Nephron (organoid): ENCODE measurements around the gene SORD.

ENCODE experiments used
- H3K27ac Mint-ChIP-seq, 3 experiments: 2 replicates each; pipeline ENCODE4 v1.8.0; 2020; ENCODE audit warnings: mixed read lengths in 3 of 3, mild to moderate bottlenecking in 2 of 3, moderate library complexity in 1 of 3
- H3K27me3 Mint-ChIP-seq: 2 replicates; pipeline ENCODE4 v1.8.0; 2021; ENCODE audit warnings: low read depth, mild to moderate bottlenecking, moderate library complexity, mixed read lengths
- H3K36me3 Mint-ChIP-seq: 2 replicates; pipeline ENCODE4 v1.8.0; 2020; ENCODE audit warnings: low read depth, mixed read lengths
- H3K4me1 Mint-ChIP-seq: 2 replicates; pipeline ENCODE4 v1.8.0; 2020; ENCODE audit warnings: mixed read lengths
- H3K4me3 Mint-ChIP-seq, 3 experiments: 2 replicates each; pipeline ENCODE4 v1.8.0; 2020; ENCODE audit warnings: mild to moderate bottlenecking in 3 of 3, mixed read lengths in 3 of 3, moderate library complexity in 2 of 3
- H3K9me3 Mint-ChIP-seq: 2 replicates; pipeline ENCODE4 v1.8.0; 2020; ENCODE audit warnings: mixed read lengths
- TF ChIP-seq, protein P1 (sequence below), 3 experiments: fragments of 200-600 bp; sonication (generic); IDR thresholded peaks; one replicate each; pipeline ENCODE4 v1.5.0; 2021; ENCODE audit warnings: antibody characterized with exemption in 3 of 3; ENCODE audit not compliant: unreplicated experiment in 3 of 3

The SORD gene

DNA sequence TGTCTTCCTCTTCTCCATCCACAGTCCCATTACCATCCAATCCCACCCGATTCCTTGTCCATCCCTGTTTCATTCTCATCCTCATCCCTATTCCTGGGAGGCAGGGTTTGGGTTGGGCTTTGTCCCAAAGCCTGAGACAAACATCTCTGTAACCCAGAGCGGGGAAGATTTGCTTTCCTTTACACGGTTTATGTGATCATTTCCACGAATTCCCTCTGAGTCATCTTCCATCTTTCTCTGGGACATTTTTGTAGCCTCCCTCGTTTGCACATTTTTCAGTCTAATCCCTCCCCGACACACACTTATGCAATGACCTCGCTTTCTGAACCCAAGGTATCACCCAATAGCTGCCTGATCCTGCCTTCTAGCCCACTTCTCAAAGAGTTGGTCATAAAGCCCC is 68.2 kb downstream of the SORD start:
- peaks cover 26% of the 10 kb centered on the region for H3K27me3 Mint-ChIP-seq

GRCh38 chr15:45091576-45091975 is 68.6 kb downstream of the SORD start:
- TF ChIP-seq, protein P1, sequence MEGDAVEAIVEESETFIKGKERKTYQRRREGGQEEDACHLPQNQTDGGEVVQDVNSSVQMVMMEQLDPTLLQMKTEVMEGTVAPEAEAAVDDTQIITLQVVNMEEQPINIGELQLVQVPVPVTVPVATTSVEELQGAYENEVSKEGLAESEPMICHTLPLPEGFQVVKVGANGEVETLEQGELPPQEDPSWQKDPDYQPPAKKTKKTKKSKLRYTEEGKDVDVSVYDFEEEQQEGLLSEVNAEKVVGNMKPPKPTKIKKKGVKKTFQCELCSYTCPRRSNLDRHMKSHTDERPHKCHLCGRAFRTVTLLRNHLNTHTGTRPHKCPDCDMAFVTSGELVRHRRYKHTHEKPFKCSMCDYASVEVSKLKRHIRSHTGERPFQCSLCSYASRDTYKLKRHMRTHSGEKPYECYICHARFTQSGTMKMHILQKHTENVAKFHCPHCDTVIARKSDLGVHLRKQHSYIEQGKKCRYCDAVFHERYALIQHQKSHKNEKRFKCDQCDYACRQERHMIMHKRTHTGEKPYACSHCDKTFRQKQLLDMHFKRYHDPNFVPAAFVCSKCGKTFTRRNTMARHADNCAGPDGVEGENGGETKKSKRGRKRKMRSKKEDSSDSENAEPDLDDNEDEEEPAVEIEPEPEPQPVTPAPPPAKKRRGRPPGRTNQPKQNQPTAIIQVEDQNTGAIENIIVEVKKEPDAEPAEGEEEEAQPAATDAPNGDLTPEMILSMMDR (IDR thresholded peaks at IDR 0.05; ENCODE audit: unreplicated experiment in 3 of 3) = no peak
- Mint-ChIP-seq H3K9me3 (no peaks in the 10 kb centered on the region), H3K27me3 (peaks cover 26% of the 10 kb centered on the region), H3K4me1 (no peaks in the 10 kb centered on the region), H3K4me3 (no peak overlapping the region), H3K27ac (no peak overlapping the region), H3K36me3 (no peaks in the 10 kb centered on the region)

More for the DNA sequence above, 68.2 kb downstream of the SORD start:
- H3K4me1 Mint-ChIP-seq = no peaks in the 10 kb centered on the region
- no peaks in the 10 kb centered on the region for H3K9me3 Mint-ChIP-seq
- no peak overlapping the region for H3K4me3 Mint-ChIP-seq
- TF ChIP-seq, protein P1 (IDR thresholded peaks at IDR 0.05; ENCODE audit: unreplicated experiment in 3 of 3) = no peak
- H3K27ac Mint-ChIP-seq = no peak overlapping the region
- no peaks in the 10 kb centered on the region for H3K36me3 Mint-ChIP-seq

DNA sequence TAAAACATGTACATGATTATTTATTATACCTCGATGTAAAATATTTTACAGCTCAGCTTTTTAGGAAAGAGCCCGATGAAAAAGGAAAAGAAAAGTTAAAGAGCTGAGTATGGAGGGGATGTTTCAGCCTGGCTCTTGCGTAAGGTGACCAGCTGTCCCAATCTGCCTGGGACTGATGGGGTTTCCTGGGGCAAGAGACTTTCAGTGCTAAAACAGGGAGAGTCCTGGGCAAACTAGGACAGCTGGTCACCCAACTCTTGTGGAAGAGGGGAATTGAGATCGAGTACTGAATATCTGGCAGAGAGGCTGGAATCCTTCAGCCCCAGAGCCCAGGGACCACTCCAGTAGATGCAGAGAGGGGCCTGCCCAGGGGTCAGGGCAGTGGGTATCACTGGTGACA is 70.0 kb downstream of the SORD start:
- Mint-ChIP-seq H3K27ac (no peak overlapping the region), H3K4me3 (no peak overlapping the region), H3K36me3 (no peaks in the 10 kb centered on the region), H3K27me3 (peaks cover 26% of the 10 kb centered on the region), H3K4me1 (no peaks in the 10 kb centered on the region), H3K9me3 (no peaks in the 10 kb centered on the region)
- TF ChIP-seq, protein P1 (IDR thresholded peaks at IDR 0.05; ENCODE audit: unreplicated experiment in 3 of 3) = no peak

GRCh38 chr15:45093622-45094357 is 70.8 kb downstream of the SORD start:
- H3K27me3 Mint-ChIP-seq = peaks cover 22% of the 10 kb centered on the region
- no peaks in the 10 kb centered on the region for H3K36me3 Mint-ChIP-seq
- no peak overlapping the region for H3K27ac Mint-ChIP-seq
- no peak overlapping the region for H3K4me3 Mint-ChIP-seq
- H3K9me3 Mint-ChIP-seq = no peaks in the 10 kb centered on the region
- no peaks in the 10 kb centered on the region for H3K4me1 Mint-ChIP-seq
- TF ChIP-seq, protein P1 (IDR thresholded peaks at IDR 0.05; ENCODE audit: unreplicated experiment in 3 of 3) = no peak

- H3K27ac Mint-ChIP-seq = no peak overlapping the region
- H3K27me3 Mint-ChIP-seq = peaks cover 22% of the 10 kb centered on the region
- no peak overlapping the region for H3K4me3 Mint-ChIP-seq
- H3K36me3 Mint-ChIP-seq = no peaks in the 10 kb centered on the region
- H3K9me3 Mint-ChIP-seq = no peaks in the 10 kb centered on the region
- no peaks in the 10 kb centered on the region for H3K4me1 Mint-ChIP-seq
- TF ChIP-seq, protein P1 (IDR thresholded peaks at IDR 0.05; ENCODE audit: unreplicated experiment in 3 of 3) = no peak
Measured at GRCh38 chr15:45094358-45094730, 71.3 kb downstream of the SORD start.

DNA sequence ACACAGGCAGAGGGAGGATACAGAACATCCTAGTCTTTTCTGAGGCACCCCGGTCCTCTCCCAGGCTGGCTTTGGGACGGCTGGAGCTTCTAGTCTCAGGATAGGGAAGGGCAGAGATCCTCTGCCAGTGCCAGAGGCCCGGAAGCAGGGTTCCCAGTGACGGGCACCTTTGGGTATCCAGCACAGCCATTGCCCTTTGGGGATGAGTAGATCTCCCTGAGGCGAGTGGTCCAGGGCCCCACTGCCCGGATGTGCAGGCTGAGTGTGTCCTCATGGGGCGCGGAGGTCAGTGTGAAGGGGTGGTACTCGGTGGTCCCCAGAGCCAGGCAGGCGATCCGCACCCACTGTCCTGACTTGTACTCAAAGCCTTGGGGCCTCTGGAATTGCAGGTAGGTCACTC is 72.7 kb downstream of the SORD start:
- H3K4me1 Mint-ChIP-seq = no peaks in the 10 kb centered on the region
- H3K27me3 Mint-ChIP-seq = peaks cover 30% of the 10 kb centered on the region
- no peak overlapping the region for H3K4me3 Mint-ChIP-seq
- TF ChIP-seq, protein P1 (IDR thresholded peaks at IDR 0.05; ENCODE audit: unreplicated experiment in 3 of 3) = no peak
- no peak overlapping the region for H3K27ac Mint-ChIP-seq
- H3K36me3 Mint-ChIP-seq = no peaks in the 10 kb centered on the region
- no peaks in the 10 kb centered on the region for H3K9me3 Mint-ChIP-seq
